GM19463 (cell line): ENCODE data around the gene PIGM.
A peak's percentile ranks its signal among the peaks of the same experiment; 100 is the strongest.
"Not testable (repeated sequence)": the region's sequence is repeated elsewhere in the genome, so short reads cannot be mapped to it uniquely, and the experiment has no call there.

Experiments used
- ATAC-seq: cut with Tn5 transposase; IDR thresholded peaks from one replicate; pipeline ENCODE4 v1.9.1; 2021; ENCODE audit warnings: mild to moderate bottlenecking, moderate library complexity; ENCODE audit not compliant: unreplicated experiment

The PIGM gene

DNA sequence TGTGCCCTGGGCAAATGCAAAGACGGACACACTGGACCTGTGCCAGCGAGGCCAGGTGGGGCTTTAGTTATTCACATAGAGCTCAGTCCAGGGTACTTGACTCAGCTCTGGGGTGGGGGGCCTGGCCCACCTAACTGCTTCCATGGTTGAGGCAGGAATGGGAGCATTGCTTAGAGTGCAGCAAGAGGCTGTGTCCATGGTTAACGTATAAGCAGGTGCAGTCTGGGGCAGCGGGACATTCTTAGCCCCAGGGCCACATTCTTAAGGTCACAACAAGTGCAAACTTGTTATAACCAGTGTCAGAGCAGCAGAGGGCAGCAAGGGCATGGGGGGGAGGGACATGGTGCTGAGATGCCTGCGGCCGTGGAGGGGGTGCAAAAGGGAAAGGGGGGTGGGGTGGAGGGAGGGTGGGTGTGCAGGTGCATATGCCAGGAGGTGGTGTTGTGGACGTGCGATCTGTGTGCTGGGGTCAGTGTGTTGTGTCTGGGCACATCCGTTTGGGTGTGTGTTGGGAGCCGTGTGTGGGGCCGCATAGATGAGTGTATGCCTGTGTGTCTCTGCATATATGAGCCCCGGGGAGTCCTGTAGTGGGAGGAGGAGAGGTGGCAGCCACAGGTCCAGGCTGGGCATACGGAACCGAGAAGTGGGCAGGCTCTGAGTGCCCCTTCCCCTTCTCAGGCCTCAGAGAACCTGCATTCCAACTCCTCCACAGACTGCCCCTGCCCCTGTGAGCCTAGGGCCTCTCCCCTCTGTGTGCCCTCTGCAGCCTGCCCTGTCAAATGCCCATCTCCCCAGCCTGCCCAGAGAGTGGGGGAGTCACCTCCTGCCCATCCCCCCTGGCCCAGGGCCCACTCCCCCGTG is 29.8 kb upstream of the PIGM start:
- ATAC-seq: no peak

DNA sequence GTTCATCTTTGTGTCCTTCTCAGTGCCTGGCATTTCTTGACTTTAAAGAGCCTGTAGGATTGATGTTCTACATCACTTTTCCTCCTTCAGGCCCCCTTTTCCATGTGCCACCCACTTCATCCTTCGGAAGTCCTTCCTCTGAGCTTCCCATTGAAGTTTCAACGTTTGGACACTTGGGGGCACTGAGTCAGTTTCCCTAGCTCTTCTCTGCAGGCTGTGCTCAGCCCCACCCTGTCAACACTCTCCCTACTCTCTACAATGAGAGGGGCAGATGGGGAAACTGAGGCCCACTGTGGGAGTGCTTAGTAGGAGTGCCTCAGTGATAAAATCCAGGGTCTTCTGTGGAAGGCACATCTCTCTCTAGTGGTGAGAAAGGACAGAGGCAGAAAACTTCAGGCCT is 26.3 kb upstream of the PIGM start:
- no peak for ATAC-seq

DNA sequence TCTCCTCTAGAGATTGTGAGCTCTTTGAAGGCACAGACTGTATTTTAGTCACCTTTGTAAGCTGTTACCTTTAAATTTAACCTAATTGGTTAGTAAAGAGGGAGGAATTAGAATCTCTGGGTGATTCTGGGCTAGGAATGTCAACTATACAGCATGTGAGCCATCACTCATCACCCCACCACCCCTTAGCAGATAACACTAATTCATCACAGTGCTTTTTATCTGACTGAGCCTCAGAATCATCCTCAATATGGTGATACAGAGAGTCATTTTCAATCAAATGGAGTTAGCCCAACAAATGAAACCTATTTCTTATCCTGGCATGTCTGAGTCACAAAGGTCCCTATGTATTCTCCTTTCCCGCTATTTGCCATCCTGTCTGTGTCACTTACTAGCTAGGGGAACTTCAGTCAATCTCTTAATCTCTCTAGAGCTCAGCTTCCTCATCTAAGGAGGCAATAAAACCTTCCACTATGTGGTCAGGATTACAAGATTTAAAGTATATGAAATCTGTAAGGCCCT is 24.9 kb upstream of the PIGM start:
- ATAC-seq: no peak

DNA sequence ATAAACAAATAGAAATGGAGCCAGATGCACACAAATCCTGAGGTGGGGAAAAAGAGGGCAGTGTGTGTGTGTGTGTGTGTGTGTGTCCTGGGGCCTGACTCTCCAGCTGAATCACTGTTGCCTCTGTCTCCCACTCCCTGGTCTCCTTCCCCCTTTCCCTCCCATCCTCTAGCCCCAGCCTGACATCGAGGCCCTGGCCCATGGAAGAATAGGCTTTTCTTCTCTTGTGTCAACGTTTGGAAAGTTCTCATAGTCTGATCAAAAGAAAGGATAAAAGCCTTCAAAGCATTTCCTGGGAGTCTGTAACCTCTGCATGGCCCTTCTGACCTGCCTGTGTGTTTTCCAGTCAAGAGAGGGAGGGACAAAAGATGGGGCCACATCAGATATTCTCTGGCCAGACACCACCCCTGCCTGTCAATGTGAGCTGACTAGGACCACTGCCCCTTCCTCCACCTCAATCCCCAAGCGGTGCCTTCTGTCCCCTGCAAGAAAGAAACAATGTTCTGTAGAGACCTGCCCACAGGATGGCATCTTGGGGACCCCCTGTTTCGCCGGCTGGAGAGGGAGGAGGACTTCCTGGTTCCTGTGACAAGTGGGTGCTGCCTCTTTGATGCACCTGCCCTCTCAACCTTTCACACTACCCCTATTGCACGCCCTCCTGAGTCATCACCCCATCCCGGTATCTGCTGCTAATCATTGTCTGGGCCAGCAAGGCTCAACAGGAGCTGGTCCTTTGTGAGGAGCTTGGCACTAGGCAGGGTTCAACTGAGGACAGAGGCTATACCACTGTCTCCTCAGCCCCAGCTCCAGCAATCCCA is 22.0 kb upstream of the PIGM start:
- ATAC-seq: no peak

DNA sequence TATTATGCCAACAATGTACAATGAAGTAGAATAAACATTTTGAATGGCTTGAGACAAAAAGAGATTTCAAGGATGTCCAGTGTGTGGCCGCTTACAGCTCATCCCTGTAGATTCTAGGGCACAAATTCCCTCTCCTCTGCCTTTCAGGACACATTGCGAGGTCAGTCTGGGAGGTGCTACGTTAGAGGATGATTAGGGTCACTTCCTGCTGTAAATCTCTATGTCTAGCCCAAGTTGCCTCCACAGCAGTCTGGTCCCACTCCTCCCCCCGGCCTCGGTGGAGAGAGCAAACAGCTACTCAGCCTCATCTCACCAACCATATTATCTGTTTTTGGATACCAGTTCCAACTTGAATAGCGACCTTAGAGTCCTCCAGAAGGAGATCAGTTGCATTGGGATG is 21.1 kb upstream of the PIGM start:
- ATAC-seq: no peak

DNA sequence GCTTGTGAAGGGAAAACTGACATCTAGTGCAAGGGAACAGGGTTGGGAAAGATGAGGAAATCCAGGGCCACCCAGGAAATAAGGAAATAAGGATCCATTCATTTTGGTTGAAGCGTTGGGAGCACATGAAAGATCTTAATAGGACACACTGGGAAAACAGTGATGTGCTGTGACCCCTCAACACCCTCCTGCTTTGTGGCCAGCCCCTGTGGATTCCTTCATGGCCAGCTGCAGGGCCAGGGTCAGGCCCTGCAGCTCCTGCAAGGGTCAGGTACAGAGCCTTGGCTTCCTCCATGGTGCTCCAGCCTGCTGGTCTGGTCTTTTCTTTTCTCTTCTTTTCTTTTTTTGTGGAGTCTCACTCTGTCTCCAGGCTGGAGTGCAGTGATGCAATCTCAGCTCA is 18.8 kb upstream of the PIGM start:
- ATAC-seq: no peak

DNA sequence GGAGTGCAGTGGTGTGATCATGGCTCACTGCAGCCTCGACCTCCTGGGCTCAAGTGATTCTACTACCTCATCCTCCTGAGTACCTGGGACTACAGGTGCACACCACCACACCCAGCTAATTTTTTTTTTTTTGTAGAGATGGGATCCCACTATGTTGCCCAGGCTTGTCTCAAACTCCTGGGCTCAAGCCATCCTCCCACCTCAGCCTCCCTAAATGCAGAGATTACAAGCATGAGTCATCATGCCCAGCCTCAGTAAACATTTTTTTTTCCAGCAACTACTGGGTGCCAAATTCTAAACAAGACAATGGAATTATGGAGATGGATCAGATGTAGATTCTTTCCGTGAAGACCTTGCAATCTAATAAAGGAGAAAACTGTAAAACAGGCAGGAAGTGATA is 18.4 kb upstream of the PIGM start:
- not testable (repeated sequence) for ATAC-seq

DNA sequence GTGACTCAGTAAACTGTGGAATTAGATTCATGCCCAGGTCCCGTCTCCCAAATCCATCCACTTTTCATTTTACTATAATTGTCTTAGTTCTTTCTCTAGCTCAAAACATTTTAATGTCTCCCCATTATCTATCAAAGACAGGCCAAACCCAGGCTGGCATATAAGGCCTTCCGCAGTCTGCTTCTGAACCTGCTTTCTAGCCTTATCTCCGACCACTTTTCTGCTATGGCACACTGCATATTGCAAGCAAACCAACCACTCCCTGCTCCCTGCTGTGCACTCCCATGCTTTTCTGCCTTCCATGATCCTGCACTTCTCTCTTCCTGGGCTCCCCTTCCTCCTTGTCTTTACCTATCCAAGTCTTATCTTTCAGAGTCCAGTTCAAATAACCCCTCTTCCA is 17.3 kb upstream of the PIGM start:
- no peak for ATAC-seq

DNA sequence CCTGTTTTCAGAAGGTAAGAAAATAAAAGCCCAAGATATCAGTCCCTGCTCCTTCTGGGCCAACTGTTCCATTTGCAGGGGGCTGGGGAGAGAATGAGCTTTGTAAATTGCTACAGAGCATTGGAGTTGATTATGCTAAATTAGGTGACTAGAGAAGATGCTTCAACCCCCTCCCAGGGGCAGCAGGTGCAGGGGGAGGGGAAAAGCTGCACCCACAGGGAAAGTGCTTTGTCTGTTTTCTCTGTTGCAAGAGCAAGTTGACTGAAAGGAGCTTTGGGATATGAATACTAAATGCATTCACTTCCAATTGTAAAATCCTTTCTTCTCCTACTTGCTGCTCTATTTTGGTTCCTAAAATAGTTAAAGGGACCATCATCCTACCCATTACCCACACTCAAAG is 16.5 kb upstream of the PIGM start:
- ATAC-seq: no peak

DNA sequence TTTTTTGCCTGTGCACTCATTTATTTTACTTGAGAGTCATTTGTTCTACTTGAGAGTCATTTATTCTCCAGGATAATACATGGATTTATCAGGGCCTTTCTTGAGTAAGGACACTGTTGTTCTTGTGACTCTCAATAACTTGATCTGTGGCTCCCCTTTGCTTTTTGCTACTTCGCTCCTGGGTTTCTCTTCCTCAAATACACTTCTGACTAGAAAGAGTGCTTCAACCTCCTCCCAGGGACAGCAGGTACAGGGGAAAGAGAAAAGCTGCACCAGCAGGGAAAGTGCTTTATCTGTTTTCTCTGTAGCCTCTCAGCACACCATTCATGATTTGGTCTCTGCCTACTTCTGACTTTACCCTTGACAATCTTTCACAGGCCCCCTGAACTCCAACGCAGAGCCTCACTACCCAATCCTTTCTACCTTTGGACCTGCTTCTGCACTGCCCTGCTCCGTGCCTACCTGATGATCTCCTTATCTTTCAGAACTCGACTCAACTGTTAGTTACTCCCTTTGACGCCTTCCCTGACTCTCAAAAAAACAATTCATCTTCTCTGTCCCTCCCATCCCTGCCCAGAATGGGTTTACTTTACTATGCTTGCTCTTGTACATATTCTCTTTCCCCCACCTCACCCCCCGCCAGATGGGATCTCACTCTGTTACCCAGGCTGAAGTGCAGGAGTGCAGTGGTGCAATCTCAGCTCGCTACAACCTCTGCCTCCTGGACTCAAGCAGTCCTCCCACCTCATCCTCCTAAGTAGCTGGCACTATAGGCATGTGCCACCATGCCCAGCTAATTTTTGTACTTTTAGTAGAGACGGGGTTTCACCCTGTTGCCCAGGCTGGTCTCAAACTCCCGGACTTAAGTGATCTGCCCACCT is 15.6 kb upstream of the PIGM start:
- peak; percentile 36 for ATAC-seq

DNA sequence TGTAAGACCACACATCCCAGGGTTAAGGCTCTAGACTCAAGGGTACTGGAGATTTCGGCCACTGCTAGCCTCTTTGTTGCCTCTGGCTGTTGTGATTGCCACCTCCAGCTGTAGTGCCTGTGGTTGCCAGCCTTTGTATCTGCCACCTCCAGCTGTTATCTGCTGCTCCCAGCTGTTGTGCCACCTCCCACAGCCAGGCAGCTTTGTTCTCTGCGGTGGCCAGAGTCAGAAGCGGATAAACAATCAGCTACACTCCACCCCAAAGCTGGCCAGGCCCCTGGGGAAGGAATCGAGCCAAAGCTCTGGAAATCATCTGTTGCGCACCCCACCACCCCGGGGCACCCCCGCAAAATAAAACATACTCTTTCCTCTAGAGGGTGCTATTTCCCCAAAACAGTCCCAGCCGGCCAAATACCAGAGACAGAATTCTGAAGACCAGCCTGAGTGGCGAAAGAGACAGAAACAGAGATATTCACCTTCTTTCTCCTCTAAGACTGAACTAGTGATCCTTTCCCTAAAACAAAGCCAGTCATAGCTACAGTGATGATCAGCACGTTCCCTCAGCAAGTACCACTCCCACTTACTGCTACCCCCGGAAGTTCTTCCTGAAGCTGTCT is 14.8 kb upstream of the PIGM start:
- peak; percentile 80 for ATAC-seq

DNA sequence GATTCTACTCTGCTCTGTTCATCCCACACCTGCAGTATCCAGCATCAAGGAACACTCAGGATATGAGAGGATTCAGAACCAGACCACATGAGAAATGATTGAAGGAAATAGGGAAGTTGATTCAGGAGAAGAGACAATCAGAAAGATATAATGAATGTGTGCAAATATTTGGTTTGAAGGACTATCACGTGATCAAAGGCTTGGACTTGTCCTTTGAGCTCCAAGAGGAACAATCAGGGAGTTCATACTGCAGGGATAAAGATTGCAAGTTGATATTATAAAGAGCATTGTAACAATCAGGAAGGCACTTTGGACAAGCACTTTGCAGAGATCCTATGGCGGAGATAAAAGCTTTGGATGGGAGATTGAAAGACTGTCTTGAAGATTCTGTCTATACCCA is 13.9 kb upstream of the PIGM start:
- ATAC-seq: no peak

DNA sequence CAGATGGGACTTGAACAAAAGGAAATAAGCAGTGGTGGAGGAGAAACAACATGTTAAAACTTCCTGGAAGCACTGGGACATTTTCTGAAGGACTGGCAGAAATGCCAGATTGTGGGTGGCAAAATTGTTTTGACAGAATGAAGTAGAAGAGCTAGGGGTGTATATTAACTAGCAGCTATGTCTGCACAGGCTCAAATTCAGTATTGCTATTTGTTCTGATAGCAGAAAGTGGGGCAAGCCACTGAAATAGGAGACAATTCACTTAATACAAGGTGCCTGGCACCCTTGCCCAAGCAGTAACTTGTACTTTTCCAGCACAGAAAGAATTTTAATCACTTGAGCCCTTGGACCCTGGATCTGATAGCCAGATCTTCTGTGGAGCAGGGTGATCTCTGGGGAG is 11.8 kb upstream of the PIGM start:
- no peak for ATAC-seq

DNA sequence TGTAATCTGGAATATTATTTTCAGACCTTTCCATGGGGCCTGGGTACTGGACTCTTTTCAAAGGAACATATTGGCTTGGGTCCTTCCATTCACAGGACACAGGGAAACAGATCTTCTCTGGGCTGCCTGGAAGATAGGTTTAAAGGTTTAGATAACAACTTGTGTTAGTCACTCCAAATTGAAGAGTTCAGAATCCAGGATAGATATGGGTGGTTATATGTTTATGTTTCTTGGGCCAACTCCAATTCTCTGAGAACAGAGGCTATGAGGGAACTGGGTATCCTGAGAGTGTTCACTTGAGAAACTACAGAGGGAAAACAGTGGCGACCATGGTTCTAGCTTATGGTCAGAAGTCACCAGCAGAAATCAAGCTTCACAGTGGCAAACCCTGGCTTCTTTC is 8.7 kb upstream of the PIGM start:
- no peak for ATAC-seq

DNA sequence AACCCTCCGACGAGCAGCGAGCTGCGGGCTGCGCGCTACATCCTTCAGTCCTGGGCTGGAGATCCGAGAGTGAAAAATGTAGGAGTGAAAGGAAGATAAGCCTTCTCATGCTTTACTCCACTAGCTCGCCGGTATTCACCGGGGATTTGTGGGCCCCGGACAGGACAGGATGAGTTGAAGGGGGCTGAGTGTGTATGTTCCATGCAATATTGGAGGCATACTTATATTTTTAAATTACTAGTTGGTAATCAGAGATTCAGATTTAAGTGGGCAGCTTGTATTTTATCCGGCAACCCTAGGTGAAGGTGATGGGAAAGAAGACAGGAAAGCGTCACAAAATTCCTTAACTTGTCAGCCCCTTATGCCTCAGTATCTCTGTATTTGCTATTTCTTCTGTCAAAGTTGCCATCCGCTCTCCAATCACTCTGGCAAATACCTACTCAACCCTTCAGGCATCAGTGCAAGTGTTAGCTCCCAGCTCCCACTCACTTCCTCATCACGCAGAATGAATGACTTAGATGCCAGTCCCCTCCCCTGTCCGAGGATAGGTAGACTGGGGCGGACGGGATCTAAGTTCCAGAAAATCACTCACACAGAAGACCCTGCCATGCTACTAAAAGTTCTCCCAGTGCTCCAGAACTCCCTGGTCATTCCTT is 503 bp upstream of the PIGM start:
- ATAC-seq: peak; percentile 12

DNA sequence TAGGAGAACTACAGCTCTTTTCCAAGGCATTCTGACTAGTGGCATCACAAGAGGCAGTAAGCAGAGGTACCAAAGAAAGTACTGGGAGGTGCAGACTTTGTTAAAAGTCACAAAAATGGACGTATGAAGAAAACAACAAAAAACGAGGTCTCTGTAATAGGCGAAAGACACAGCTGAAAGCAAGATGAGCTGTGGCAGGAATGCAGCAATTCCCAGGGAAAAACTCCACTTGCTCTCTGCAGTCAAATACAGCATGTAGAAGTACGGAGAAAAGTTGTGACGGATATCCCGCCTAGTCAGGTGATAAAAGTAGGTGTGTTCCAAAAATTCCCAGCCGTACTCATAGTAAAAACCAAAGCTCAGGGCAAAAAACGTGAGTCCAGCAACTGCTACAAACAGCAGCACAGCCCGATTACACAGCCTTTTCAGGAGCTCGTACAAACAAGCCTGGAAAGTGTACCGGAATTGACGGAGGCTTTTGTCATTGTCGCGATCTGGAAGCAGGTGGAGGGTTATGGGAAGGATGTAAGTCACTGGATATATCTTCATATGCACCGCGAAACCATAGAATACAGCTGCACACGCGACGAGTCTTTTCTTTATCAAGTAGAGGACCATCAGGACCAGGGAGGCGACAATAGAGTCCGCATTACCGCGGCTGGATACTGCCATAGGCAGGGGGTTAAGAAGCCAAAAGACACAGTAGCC is 979 bp downstream of the PIGM start:
- ATAC-seq: no peak

DNA sequence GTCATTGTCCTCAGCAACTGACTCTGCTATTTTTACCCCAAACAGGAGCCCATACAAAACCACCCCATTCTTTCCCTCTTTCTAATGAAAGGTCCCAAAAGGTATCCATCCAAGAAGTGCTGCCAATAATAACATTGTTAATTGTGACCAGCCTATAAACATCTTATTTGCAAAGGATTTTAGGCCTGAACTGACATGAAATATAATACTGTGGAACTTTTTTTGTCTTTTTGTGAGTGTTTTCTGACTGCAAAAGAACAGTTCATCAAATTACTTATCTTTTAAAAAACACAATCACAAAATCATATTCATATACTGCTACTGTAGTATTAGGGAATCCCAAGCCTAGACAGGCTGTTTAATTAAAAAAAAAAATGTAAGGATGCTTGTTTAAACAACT is 3.4 kb downstream of the PIGM start:
- no peak for ATAC-seq

DNA sequence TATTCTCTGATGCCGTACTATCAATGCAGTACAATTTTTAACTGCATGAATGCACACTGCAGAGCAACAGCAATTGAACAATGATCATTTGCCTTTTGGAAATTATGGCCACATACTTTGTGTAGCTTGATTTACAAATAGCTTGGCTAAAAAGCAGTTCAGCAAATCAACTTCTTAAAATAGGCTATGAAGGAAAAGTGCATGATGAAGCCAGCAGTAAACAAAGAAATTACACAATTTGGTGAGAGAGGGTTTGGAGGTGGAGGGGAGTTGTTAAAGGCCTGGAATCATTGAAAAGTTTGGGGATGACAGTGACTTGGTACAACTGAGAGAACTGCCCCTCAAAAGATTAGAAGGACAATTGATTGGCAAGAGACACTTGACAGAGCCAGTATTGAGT is 6.5 kb downstream of the PIGM start:
- ATAC-seq: no peak

DNA sequence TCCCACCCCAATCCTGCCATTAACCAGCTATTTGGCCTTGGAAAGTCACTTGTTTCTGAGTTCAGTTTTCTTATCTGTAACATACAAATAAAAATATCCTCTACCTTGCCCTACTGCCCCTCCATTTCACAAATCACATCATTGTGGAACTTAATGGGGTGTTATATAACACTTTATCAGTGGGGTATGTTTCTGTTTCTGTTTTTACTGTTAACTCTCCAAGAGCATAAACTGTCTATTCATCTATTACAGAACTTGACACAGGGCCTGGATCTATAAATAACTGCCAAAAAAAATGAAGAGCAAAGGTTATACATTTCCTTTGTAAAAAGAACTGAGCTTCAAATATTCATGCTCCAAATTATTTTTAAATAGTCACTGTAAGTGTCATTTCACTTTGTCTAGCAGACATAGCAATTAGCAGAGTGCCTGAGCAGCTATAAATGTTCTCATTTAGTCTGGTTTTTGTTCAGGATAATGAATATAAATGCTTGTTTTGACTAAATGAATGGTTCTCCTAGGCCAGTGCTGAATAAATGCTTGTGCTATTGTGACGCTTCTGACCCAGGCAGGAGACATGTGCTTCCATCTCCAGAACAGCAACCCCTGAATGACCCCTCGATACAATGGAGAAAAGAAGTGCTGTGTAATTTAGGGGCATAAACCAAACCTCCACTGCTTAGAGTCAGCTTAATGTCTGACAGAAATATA is 7.4 kb downstream of the PIGM start:
- no peak for ATAC-seq
